HL-60 (cell line): ENCODE results near the gene TYRP1.

Experiments used
- CTCF ChIP-seq: IDR thresholded peaks from one replicate; pipeline ENCODE4 v1.5.1; 2011; ENCODE audit warnings: low read length, control low read depth, inconsistent platforms; ENCODE audit not compliant: insufficient read depth
- GABPA ChIP-seq: IDR thresholded peaks from 2 replicates; pipeline ENCODE4 v1.6.1; 2012; ENCODE audit warnings: low read depth

DNA sequence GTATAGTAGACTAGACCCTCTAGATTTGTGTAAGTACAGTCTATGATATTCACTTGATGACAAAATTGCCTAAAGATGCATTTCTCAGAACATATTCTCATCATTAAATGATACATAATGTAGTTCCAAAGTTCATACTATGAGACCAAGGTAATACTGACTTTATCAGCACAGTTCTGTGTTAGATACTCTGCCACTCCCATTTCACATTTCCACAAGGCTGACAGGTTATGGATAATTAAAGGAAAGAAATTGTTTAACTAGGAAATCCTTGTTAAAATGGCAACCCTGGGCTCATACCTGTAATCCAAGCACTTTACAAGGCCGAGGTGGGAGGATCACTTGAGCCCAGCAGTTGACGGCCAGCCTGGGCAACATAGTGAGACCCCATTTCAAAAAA, 33.6 kb downstream of the TYRP1 start:
- TF ChIP-seq GABPA (no peak), CTCF (no peak)
